Measurements from ENCODE around the gene CACNA1I. TPM values are rescaled to one million over a fixed set of nuclear protein-coding genes. Genes with fewer than 3 reads are reported as not detected.

CACNA1I gene
- polyA plus RNA-seq, 1 experiment: not detected

DNA sequence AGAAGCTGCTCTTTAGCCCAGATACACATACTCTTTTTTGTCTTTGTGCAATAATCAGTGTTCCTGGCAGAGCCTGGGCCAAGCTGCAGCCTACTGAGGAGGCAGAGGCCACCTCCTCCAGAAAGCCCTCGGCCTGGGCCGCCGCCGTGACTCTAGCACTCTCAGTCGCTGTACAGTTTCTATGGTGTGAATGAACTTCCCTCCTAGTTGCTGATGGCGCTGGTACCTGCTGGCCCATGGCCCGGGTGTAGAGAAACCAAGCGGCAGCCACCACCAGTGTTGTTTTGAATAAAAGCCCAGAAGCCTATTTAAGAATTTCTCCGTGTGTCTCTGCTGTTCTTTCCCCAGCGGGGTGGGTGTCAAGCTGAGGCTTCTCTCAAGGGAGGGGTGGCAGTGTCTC lies 118.9 kb downstream of the CACNA1I start:
- no peak for TF ChIP-seq CTCF (IDR thresholded peaks at IDR 0.05; ENCODE audit: low read depth, low read length)
- Histone ChIP-seq H3K4me3 (ENCODE audit: low read depth, low read length) (no peak overlapping the region), H3K27ac (ENCODE audit: low read depth, low read length) (no peak overlapping the region), H3K27me3 (ENCODE audit: control insufficient read depth, insufficient read depth, low read length) (peaks cover 65% of the 10 kb centered on the region), H3K9me3 (ENCODE audit: control insufficient read depth, insufficient read depth, low read length) (no peaks in the 10 kb centered on the region; the same call in 1 of the 2 replicates)
- CTCF ChIA-PET: no interaction called here
- no peak for DNase-seq (ENCODE audit: low read depth, low spot score)
- POLR2A ChIA-PET: no interaction called here

DNA sequence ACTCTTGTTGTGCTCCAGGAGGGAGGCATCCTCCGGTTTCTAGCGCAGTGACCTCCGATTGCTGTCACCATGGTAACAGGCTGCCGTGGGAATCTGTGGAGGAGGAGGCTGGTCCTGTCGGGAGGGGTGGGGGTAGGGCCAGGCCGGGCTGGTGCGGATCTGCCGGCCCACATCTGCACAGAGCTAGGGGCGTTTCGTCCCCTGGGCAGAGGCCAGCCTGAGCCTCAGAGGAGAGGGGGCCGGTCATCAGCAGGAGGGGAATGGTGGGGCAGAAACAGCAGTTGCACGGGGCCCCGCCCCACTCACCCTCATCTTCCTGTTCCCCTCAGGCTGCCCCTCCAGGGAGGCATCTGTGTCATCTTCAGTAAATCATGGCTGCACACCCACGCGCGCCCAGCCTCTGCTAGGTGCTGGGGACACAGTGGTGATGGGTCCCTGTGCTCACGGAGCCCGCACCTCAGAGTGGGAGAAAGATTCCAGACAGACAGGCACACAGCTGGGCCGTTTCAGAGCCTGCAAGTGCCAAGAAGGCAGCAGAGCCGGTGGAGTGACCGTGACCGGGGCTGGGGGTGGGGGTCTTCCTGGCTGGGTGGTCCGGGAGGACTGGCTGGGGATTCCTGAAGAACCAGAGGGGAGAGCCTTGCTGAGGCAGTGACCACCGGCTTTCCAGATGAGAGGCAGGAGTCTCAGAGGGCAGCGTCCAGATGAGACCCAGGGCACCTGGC lies 120.5 kb downstream of the CACNA1I start:
- POLR2A ChIA-PET: no interaction called here
- CTCF ChIA-PET: no interaction called here
- H3K4me3 ChIP-seq (ENCODE audit: low read depth, low read length): no peak overlapping the region
- H3K27ac ChIP-seq (ENCODE audit: low read depth, low read length): no peak overlapping the region
- DNase-seq (ENCODE audit: low read depth, low spot score): no peak
- no peaks in the 10 kb centered on the region; the same call in 1 of the 2 replicates for H3K9me3 ChIP-seq (ENCODE audit: control insufficient read depth, insufficient read depth, low read length)
- TF ChIP-seq CTCF (IDR thresholded peaks at IDR 0.05; ENCODE audit: low read depth, low read length): no peak
- peaks cover 66% of the 10 kb centered on the region for H3K27me3 ChIP-seq (ENCODE audit: control insufficient read depth, insufficient read depth, low read length)

DNA sequence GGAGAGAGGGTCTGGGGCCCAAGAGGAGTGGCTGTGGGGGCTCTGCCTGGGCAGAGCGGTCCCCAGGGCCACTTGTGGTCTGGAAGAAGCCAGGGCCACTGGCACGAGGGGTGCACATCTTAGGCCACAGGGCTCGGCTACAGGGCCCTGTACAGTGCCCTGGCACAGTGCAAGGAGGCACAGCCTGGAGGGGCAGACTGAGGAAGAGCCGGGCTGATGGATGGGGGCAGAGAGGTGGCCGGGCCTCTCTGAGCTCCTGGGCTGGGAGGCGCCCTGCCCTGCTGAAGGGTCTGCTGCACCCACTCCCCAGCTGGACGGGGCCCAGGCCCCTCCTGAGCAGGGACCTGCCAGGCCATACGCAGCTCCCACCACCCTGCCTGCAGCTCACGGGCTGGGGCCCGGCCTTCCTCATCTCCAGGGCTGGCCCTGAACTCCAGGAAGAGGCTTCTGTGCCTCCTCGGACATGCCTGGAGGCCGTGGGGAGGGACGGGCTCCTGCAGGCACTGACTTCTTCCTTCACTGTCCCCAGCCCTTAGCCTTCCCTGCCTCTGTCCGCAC lies 123.5 kb downstream of the CACNA1I start:
- POLR2A ChIA-PET: interaction anchor here (0.5 kb wide), 1 partner anchor 153 kb away, joined by 5 read pairs; no protein-coding TSS in a partner anchor
- H3K9me3 ChIP-seq (ENCODE audit: control insufficient read depth, insufficient read depth, low read length): no peaks in the 10 kb centered on the region; the same call in 1 of the 2 replicates
- DNase-seq (ENCODE audit: low read depth, low spot score): no peak
- H3K27ac ChIP-seq (ENCODE audit: low read depth, low read length): no peak overlapping the region
- no peak for TF ChIP-seq CTCF (IDR thresholded peaks at IDR 0.05; ENCODE audit: low read depth, low read length)
- peaks cover 49% of the 10 kb centered on the region for H3K27me3 ChIP-seq (ENCODE audit: control insufficient read depth, insufficient read depth, low read length)
- CTCF ChIA-PET: no interaction called here
- H3K4me3 ChIP-seq (ENCODE audit: low read depth, low read length): no peak overlapping the region

DNA sequence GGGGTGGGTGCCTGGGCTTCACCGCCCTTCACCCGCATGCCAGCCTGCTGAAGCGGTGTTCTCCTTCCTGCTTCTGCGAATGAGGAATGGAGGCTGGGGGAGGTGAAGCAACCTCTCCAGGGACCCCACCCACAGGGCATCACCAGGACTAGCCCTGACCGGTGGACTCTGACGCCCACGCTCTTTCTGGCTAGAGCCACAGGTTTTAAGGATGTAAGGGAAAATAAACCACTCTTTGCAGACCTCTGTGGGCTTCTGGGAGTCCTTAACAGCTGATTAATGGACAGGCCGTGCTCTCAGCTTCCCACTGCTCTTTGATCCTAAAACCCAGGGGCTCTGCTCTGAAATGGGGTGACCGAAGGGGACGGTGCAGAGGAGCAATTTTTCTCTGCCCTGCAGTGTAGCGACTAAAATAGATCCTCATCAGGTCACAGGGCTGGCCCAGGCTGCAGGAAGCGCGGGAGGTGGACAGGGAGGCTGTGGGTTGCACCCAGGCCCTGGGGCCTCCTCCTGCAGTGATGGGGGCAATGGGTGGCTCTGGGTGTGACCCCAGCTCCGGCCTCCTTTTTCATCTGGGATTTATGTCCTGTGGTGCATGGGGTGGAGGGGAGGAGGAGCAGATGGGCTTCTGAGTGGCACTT lies 127.4 kb downstream of the CACNA1I start:
- no peak for TF ChIP-seq CTCF (IDR thresholded peaks at IDR 0.05; ENCODE audit: low read depth, low read length)
- no peak overlapping the region for H3K27ac ChIP-seq (ENCODE audit: low read depth, low read length)
- POLR2A ChIA-PET: no interaction called here
- no peaks in the 10 kb centered on the region; the same call in 1 of the 2 replicates for H3K9me3 ChIP-seq (ENCODE audit: control insufficient read depth, insufficient read depth, low read length)
- CTCF ChIA-PET: interaction anchor here (1.4 kb wide), 1 partner anchor 327 kb away, joined by 4 read pairs; no protein-coding TSS in a partner anchor
- H3K4me3 ChIP-seq (ENCODE audit: low read depth, low read length): no peak overlapping the region
- peaks cover 29% of the 10 kb centered on the region for H3K27me3 ChIP-seq (ENCODE audit: control insufficient read depth, insufficient read depth, low read length)
- DNase-seq (ENCODE audit: low read depth, low spot score): no peak

Data from AG04450 (cell line).